B cell (primary cell): ENCODE results near the gene P2RX6. TPM values are rescaled to one million over a fixed set of nuclear protein-coding genes. Genes with fewer than 3 reads are reported as not detected.

Experiments used
- ATAC-seq: fragments of 200-7000 bp; cut with Tn5 transposase; one replicate; pipeline ENCODE4 v1.10.0; 2021; ENCODE audit warnings: low read depth, mild to moderate bottlenecking, moderate number of reproducible peaks, moderate library complexity
- CTCF ChIA-PET: fragments of 350-600 bp; sonication (Branson Sonifier 250); formaldehyde crosslinking; loops from one replicate; lab custom pipeline; 2021; ENCODE audit warnings: antibody characterized with exemption, inconsistent platforms; lab: Charles Lee
- POLR2A ChIA-PET: fragments of 350-600 bp; sonication (Branson Sonifier 250); formaldehyde crosslinking; loops from one replicate; lab custom pipeline; 2021; ENCODE audit warnings: antibody characterized with exemption; lab: Charles Lee
- DNase-seq: peaks from one replicate; pipeline ENCODE4 v3.0.0; 2013
- H2AFZ ChIP-seq: 2 replicates; pipeline ENCODE4 v1.6.1; 2012; ENCODE audit warnings: mild to moderate bottlenecking, low read depth, low read length; ENCODE audit not compliant: insufficient read depth, poor library complexity, severe bottlenecking
- H3K27ac ChIP-seq, 2 donors: 1 replicate in 1 of 2; 2 replicates in 1 of 2; pipeline ENCODE4 v1.5.1; 2012 to 2013; ENCODE audit warnings: low read length in 2 of 2, mild to moderate bottlenecking in 2 of 2, moderate library complexity in 1 of 2
- H3K27me3 ChIP-seq, 4 experiments: fragments of 200-600 bp in 1 of 4; sonication (generic) in 1 of 4; replicated peaks in 1 of 4; 1 replicate in 2 of 4; 2 replicates in 2 of 4; pipeline versions ENCODE4 v1.6.1 to v1.7.0; 2013 to 2016; ENCODE audit warnings: low read length in 3 of 4, mild to moderate bottlenecking in 2 of 4, mixed read lengths in 1 of 4, moderate library complexity in 1 of 4; ENCODE audit not compliant: insufficient read depth in 4 of 4, control insufficient read depth in 3 of 4; ENCODE audit errors: control extremely low read depth in 1 of 4
- H3K36me3 ChIP-seq, 2 experiments: replicated peaks in 1 of 2; 1 replicate in 1 of 2; 2 replicates in 1 of 2; pipeline versions ENCODE4 v1.6.1 to v1.7.1; 2013; ENCODE audit warnings: low read length in 1 of 2; ENCODE audit not compliant: insufficient read depth in 2 of 2, control insufficient read depth in 1 of 2; ENCODE audit errors: control extremely low read depth in 1 of 2, extremely low read depth in 1 of 2
- H3K4me1 ChIP-seq, 2 donors: fragments of 200-600 bp in 1 of 2; sonication (generic) in 1 of 2; 1 replicate in 1 of 2; 2 replicates in 1 of 2; pipeline versions ENCODE4 v1.5.1 to v1.6.1; 2013 to 2017; ENCODE audit warnings: low read length in 2 of 2; ENCODE audit not compliant: control insufficient read depth in 2 of 2, insufficient read depth in 2 of 2
- H3K4me2 ChIP-seq: replicated peaks from 2 replicates; pipeline ENCODE3; 2012; ENCODE audit warnings: mild to moderate bottlenecking, low read depth, low read length; ENCODE audit not compliant: poor library complexity, severe bottlenecking
- H3K4me3 ChIP-seq, 5 experiments: fragments of 200-600 bp in 1 of 5; sonication (generic) in 1 of 5; 1 replicate in 3 of 5; 2 replicates in 2 of 5; pipeline versions ENCODE4 v1.5.1 to v1.7.0; 2011 to 2016; ENCODE audit warnings: low read length in 4 of 5, mild to moderate bottlenecking in 4 of 5, low read depth in 2 of 5, control low read depth in 1 of 5, moderate library complexity in 1 of 5; ENCODE audit not compliant: insufficient read depth in 1 of 5; ENCODE audit errors: control extremely low read depth in 1 of 5, extremely low read depth in 1 of 5
- H3K79me2 ChIP-seq: fragments of 200-600 bp; sonication (generic); one replicate; pipeline ENCODE4 v1.6.0; 2016; ENCODE audit warnings: low read length; ENCODE audit not compliant: control insufficient read depth, insufficient read depth
- H3K9ac ChIP-seq: fragments of 200-600 bp; sonication (generic); 2 replicates; pipeline ENCODE4 v1.6.1; 2017; ENCODE audit warnings: mild to moderate bottlenecking, low read length, moderate library complexity
- H3K9me3 ChIP-seq, 3 donors: one replicate each; pipeline versions ENCODE4 v1.6.1 to v1.7.1; 2013; ENCODE audit warnings: low read length in 2 of 3; ENCODE audit not compliant: control insufficient read depth in 2 of 3, insufficient read depth in 1 of 3; ENCODE audit errors: control extremely low read depth in 1 of 3
- H4K20me1 ChIP-seq: 2 replicates; pipeline ENCODE4 v1.6.0; 2012; ENCODE audit warnings: mild to moderate bottlenecking, low read length; ENCODE audit not compliant: insufficient read depth, control insufficient read depth, poor library complexity, severe bottlenecking
- H3K27ac Mint-ChIP-seq: one replicate; pipeline ENCODE4 v1.8.0; 2021; ENCODE audit warnings: mixed read lengths
- H3K27me3 Mint-ChIP-seq: one replicate; pipeline ENCODE4 v1.8.0; 2021; ENCODE audit warnings: mixed read lengths
- H3K4me1 Mint-ChIP-seq: one replicate; pipeline ENCODE4 v1.8.0; 2021; ENCODE audit warnings: mixed read lengths
- H3K4me3 Mint-ChIP-seq: one replicate; pipeline ENCODE4 v1.8.0; 2021; ENCODE audit warnings: mixed read lengths
- H3K9me3 Mint-ChIP-seq: one replicate; pipeline ENCODE4 v1.8.0; 2022; ENCODE audit warnings: mixed read lengths; ENCODE audit not compliant: insufficient read depth
- CTCF ChIP-seq: fragments of 200-600 bp; IDR thresholded peaks from one replicate; pipeline ENCODE4 v1.8.0; 2022; ENCODE audit warnings: antibody characterized with exemption, mild to moderate bottlenecking
- EZH2 ChIP-seq: IDR thresholded peaks from 2 replicates; pipeline ENCODE4 v1.6.1; 2012; ENCODE audit warnings: borderline replicate concordance, low read depth, mild to moderate bottlenecking, moderate library complexity, low read length; ENCODE audit not compliant: insufficient read depth, poor library complexity, severe bottlenecking
- WGBS: methylation state at CpG from one replicate; pipeline ENCODE4 v1.1.5; 2013; ENCODE audit warnings: missing lambda C conversion rate; ENCODE audit not compliant: insufficient coverage; 5-methylcytosine and 5-hydroxymethylcytosine counted together
- intact Hi-C: fragments of 100-400 bp; cut with micrococcal nuclease; formaldehyde crosslinking; loops from one replicate; pipeline ENCODE4 v1.10.0; 2022
- polyA plus RNA-seq: library from polyadenylated mRNA; depleted of rRNA; stranded (reverse); fragments of >200 nt; gene quantifications from 2 replicates; pipeline ENCODE4 v1.2.3, GENCODE V29; 2012
- total RNA-seq, 2 donors: library from RNA; stranded (reverse); fragments of 120-200 nt in 1 of 2; gene quantifications; 1 replicate in 1 of 2; 2 replicates in 1 of 2; pipeline versions ENCODE4 v1.2.3 to v1.2.4, GENCODE V29; 2013 to 2022

The P2RX6 gene
- total and polyA plus RNA-seq, 2 donors (not counting 1 experiment from before 2014, with no cell fraction given) = 0.49 to 0.79 TPM

GRCh38 chr22:20985720-20986119 lies 29.2 kb upstream of the P2RX6 start:
- Mint-ChIP-seq H3K27me3 (no peaks in the 10 kb centered on the region), H3K4me3 (no peak overlapping the region), H3K4me1 (peaks cover 23% of the 10 kb centered on the region), H3K27ac (no peak overlapping the region), H3K9me3 (no peaks in the 10 kb centered on the region)
- Histone ChIP-seq H3K79me2 (peaks cover 13% of the 10 kb centered on the region), H3K4me1 (peaks cover 15 to 18% of the 10 kb centered on the region in 2 donors), H3K27me3 (no peaks in the 10 kb centered on the region), H3K27ac (no peak overlapping the region), H4K20me1 (no peaks in the 10 kb centered on the region), H3K4me2 (no peak overlapping the region), H3K4me3 (no peak overlapping the region), H2AFZ (no peak overlapping the region), H3K36me3 (peaks cover 0 to 9% of the 10 kb centered on the region in 2 experiments), H3K9ac (no peak overlapping the region), H3K9me3 (no peaks in the 10 kb centered on the region)
- ATAC-seq (no peak), DNase-seq (no peak)
- ChIA-PET CTCF (no interaction called here), POLR2A (no interaction called here)
- TF ChIP-seq EZH2 = no peak
- WGBS = 93% methylated on average over 6 of the region's 7 CpGs
- intact Hi-C loops = loop anchor here (10.0 kb wide), 1 partner anchor 59 kb away; the partner anchor contains the start of gene LRRC74B

- no peaks in the 10 kb centered on the region for H4K20me1 ChIP-seq
- peaks cover 10% of the 10 kb centered on the region for H3K79me2 ChIP-seq
- H3K9me3 ChIP-seq = no peaks in the 10 kb centered on the region
- H2AFZ ChIP-seq = no peak overlapping the region
- H3K36me3 ChIP-seq = peaks cover 0 to 9% of the 10 kb centered on the region in 2 experiments
- Mint-ChIP-seq H3K27ac (no peak overlapping the region), H3K27me3 (no peaks in the 10 kb centered on the region), H3K4me1 (peaks cover 16% of the 10 kb centered on the region), H3K9me3 (no peaks in the 10 kb centered on the region), H3K4me3 (no peak overlapping the region)
- ATAC-seq (no peak), DNase-seq (no peak)
- ChIA-PET POLR2A (no interaction called here), CTCF (interaction anchor here (1.2 kb wide), 1 partner anchor 32 kb away, joined by 3 read pairs; no protein-coding TSS in a partner anchor)
- H3K27ac ChIP-seq = no peak overlapping the region
- WGBS = 89% methylated on average over 1 of the region's 1 CpG
- no peak overlapping the region for H3K4me2 ChIP-seq
- H3K9ac ChIP-seq = no peak overlapping the region
- H3K4me1 ChIP-seq = peaks cover 9 to 12% of the 10 kb centered on the region in 2 donors
- intact Hi-C loops = loop anchor here (10.0 kb wide), 1 partner anchor 58 kb away; the partner anchor contains the start of gene LRRC74B
- H3K27me3 ChIP-seq = no peaks in the 10 kb centered on the region
- no peak overlapping the region for H3K4me3 ChIP-seq
- TF ChIP-seq EZH2 (no peak), CTCF (no peak)
Observed at GRCh38 chr22:20986365-20986764, 28.6 kb upstream of the P2RX6 start.
